ENCODE results near the gene STK10. TPM values are rescaled to one million over a fixed set of nuclear protein-coding genes. Genes with fewer than 3 reads are reported as not detected.

STK10 gene
- total RNA-seq, 1 donor, result 27.1 TPM

DNA sequence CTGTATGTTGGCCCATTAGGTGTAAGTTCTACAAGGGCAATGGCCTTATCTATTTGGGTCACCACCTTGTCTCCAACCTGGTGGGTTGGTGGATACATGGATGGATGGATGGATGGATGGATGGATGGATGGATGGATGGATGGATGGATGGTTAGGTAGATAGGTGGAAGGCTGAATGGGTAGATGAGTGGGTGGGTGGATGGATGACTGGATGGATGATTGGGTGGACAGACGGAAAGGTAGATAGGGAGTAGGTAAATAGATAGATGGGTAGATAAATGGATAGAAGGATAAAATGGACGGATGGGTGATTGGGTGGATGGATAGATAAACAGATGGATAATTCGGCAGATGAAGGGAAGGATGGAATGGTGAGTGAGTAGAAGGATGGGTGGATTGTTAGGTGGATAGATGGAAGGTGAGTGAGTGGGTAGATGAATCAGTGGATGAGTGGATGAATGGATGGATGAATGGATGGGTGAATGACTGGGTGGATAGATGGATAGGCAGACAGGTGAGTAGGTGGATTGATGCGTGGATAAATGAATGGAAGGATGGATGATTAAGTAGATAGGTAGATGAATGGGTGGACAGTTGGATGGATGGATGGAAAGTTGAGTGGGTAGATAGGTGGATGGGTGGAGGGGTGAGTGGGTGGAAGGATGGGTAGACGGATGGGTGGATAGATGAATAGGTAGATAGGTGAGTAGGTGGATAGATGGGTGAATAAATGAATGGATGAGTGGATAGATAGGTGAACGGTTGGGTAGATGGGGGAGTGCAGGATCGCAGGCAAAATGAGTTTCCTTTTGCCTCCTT, 98.5 kb downstream of the STK10 start:
- DNase-seq (ENCODE audit: insufficient read length, low spot score, missing footprints), result peak; percentile 21
- Histone ChIP-seq H4K20me1 (ENCODE audit: insufficient read depth, low read length) (no peaks in the 10 kb centered on the region), H3K36me3 (ENCODE audit: insufficient read depth, low read length) (peaks cover 25% of the 10 kb centered on the region), H3K9me3 (ENCODE audit: low read depth, low read length) (no peaks in the 10 kb centered on the region), H3K79me2 (ENCODE audit: insufficient read depth, low read length) (no peaks in the 10 kb centered on the region), H2AFZ (ENCODE audit: low read length) (no peak overlapping the region), H3K4me1 (ENCODE audit: insufficient read depth, low read length) (no peaks in the 10 kb centered on the region), H3K27ac (ENCODE audit: low read depth, low read length) (no peak overlapping the region), H3K4me3 (ENCODE audit: insufficient read depth, low read length) (no peak overlapping the region), H3K27me3 (ENCODE audit: insufficient read depth, low read length) (no peaks in the 10 kb centered on the region), H3K4me2 (ENCODE audit: insufficient read depth, low read length) (no peak overlapping the region)
- TF ChIP-seq, protein P1, sequence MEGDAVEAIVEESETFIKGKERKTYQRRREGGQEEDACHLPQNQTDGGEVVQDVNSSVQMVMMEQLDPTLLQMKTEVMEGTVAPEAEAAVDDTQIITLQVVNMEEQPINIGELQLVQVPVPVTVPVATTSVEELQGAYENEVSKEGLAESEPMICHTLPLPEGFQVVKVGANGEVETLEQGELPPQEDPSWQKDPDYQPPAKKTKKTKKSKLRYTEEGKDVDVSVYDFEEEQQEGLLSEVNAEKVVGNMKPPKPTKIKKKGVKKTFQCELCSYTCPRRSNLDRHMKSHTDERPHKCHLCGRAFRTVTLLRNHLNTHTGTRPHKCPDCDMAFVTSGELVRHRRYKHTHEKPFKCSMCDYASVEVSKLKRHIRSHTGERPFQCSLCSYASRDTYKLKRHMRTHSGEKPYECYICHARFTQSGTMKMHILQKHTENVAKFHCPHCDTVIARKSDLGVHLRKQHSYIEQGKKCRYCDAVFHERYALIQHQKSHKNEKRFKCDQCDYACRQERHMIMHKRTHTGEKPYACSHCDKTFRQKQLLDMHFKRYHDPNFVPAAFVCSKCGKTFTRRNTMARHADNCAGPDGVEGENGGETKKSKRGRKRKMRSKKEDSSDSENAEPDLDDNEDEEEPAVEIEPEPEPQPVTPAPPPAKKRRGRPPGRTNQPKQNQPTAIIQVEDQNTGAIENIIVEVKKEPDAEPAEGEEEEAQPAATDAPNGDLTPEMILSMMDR (IDR thresholded peaks at IDR 0.05; ENCODE audit: extremely low read depth, low read depth, low read length), result no peak

DNA sequence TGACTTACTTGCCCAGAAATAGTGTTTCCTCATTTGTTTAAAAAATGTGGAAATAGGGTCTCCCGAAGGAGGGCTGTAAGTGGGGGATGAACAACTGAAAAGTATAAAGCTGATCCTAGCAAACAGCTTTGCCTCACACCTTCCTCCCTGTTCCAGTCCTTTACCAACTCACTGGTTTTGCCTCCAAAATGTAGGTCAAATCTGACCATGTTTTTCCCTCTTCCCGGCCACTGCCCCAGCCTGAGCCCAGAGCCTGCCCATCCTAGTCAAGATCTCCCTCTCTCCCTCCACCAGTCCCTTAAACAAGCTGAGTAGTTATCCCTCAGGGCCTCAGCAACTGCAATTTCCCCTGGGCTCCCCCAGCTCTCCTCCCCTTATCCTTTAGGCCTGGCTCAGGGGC, 99.2 kb downstream of the STK10 start:
- Histone ChIP-seq H3K36me3 (ENCODE audit: insufficient read depth, low read length) (peaks cover 25% of the 10 kb centered on the region), H4K20me1 (ENCODE audit: insufficient read depth, low read length) (no peaks in the 10 kb centered on the region), H3K4me3 (ENCODE audit: insufficient read depth, low read length) (no peak overlapping the region), H3K79me2 (ENCODE audit: insufficient read depth, low read length) (no peaks in the 10 kb centered on the region), H3K27me3 (ENCODE audit: insufficient read depth, low read length) (no peaks in the 10 kb centered on the region), H3K4me1 (ENCODE audit: insufficient read depth, low read length) (no peaks in the 10 kb centered on the region), H3K27ac (ENCODE audit: low read depth, low read length) (no peak overlapping the region), H3K9me3 (ENCODE audit: low read depth, low read length) (no peaks in the 10 kb centered on the region), H2AFZ (ENCODE audit: low read length) (no peak overlapping the region), H3K4me2 (ENCODE audit: insufficient read depth, low read length) (no peak overlapping the region)
- DNase-seq (ENCODE audit: insufficient read length, low spot score, missing footprints), result peak; percentile 19
- TF ChIP-seq, protein P1 (IDR thresholded peaks at IDR 0.05; ENCODE audit: extremely low read depth, low read depth, low read length), result no peak

DNA sequence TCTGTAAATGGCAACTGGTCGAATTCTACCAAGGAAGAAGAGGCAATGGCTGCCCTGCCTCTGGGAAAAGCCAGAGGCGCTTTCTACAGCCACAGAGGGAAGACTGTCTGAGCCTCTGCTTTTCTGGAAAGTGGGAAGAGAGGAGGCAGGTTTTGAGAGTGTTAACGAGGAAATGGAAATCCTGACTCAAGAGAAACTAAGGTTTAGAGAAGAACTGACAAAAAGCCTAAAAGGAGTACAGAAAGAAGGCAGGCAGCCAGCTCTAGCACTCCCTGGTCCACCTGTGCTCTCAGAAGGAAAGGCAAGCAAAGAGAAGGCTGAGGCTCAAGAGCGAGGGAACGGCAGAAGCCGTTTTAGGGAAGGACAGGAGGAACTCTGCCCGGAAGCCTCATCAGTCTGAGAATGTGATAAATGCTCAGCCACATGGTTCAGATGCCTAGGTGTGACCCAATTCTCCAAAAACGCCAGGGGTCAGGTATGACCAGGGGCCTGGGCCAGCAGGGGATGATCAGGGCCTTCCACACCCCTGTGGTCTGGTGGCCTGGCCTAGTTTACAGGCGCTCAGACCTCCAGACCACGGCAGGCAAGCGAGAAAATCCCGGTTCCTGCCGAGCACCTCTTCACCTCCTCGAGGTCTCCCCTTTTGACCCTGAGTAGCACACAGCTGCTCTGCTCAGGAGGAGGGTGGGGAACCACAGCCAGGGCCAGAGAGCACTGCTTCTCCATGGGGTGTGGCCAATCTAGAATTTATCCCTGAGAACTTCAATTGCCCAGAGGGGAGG, 101.6 kb downstream of the STK10 start:
- peak; percentile 17 for DNase-seq (ENCODE audit: insufficient read length, low spot score, missing footprints)
- TF ChIP-seq, protein P1 (IDR thresholded peaks at IDR 0.05; ENCODE audit: extremely low read depth, low read depth, low read length), result no peak

DNA sequence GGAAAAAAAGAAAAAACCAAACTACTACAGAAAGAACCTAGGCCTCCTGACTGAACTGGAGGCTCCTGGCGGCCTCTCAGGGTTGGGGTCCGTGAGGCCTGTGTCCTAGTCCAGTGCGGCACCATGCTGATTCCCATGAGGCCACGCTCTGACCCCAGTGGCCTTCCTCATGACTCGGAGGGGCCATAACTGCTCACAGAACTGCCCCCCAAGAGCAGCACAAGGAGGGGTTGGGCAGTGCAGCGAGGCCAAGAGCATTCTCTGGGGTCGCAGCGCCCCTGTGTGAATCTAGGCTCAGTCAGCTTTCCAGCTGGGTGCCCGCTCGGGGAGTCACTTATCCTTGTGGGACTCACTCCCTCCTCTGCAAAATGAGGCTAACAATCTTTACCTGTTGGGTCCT, 102.3 kb downstream of the STK10 start:
- Histone ChIP-seq H3K79me2 (ENCODE audit: insufficient read depth, low read length) (no peaks in the 10 kb centered on the region), H3K4me3 (ENCODE audit: insufficient read depth, low read length) (no peak overlapping the region), H2AFZ (ENCODE audit: low read length) (no peak overlapping the region), H3K9me3 (ENCODE audit: low read depth, low read length) (no peaks in the 10 kb centered on the region), H3K4me2 (ENCODE audit: insufficient read depth, low read length) (no peak overlapping the region), H3K27ac (ENCODE audit: low read depth, low read length) (no peak overlapping the region), H3K36me3 (ENCODE audit: insufficient read depth, low read length) (peaks cover 24% of the 10 kb centered on the region), H3K27me3 (ENCODE audit: insufficient read depth, low read length) (no peaks in the 10 kb centered on the region), H4K20me1 (ENCODE audit: insufficient read depth, low read length) (no peaks in the 10 kb centered on the region), H3K4me1 (ENCODE audit: insufficient read depth, low read length) (no peaks in the 10 kb centered on the region)
- no peak for DNase-seq (ENCODE audit: insufficient read length, low spot score, missing footprints)
- TF ChIP-seq, protein P1 (IDR thresholded peaks at IDR 0.05; ENCODE audit: extremely low read depth, low read depth, low read length), result no peak

More for the DNA sequence above, 101.6 kb downstream of the STK10 start:
- H3K27me3 ChIP-seq (ENCODE audit: insufficient read depth, low read length), result no peaks in the 10 kb centered on the region
- no peak overlapping the region for H3K4me2 ChIP-seq (ENCODE audit: insufficient read depth, low read length)
- no peak overlapping the region for H3K4me3 ChIP-seq (ENCODE audit: insufficient read depth, low read length)
- no peaks in the 10 kb centered on the region for H3K9me3 ChIP-seq (ENCODE audit: low read depth, low read length)
- H3K27ac ChIP-seq (ENCODE audit: low read depth, low read length), result no peak overlapping the region
- H3K4me1 ChIP-seq (ENCODE audit: insufficient read depth, low read length), result no peaks in the 10 kb centered on the region
- H4K20me1 ChIP-seq (ENCODE audit: insufficient read depth, low read length), result no peaks in the 10 kb centered on the region
- H2AFZ ChIP-seq (ENCODE audit: low read length), result no peak overlapping the region
- H3K79me2 ChIP-seq (ENCODE audit: insufficient read depth, low read length), result no peaks in the 10 kb centered on the region
- H3K36me3 ChIP-seq (ENCODE audit: insufficient read depth, low read length), result peaks cover 24% of the 10 kb centered on the region
